Effector CD4-positive, alpha-beta T cell (primary cell): ENCODE data around the gene PPP1R7.

Source experiments
- DNase-seq: peaks from one replicate; pipeline ENCODE4 v3.0.0-alpha.2; 2020

Gene PPP1R7

GRCh38 chr2:241141214-241141770 lies 9.0 kb upstream of the PPP1R7 start:
- DNase-seq, result no peak

GRCh38 chr2:241142063-241142462 lies 8.2 kb upstream of the PPP1R7 start:
- DNase-seq, result no peak

GRCh38 chr2:241142593-241142992 lies 7.7 kb upstream of the PPP1R7 start:
- no peak for DNase-seq

- no peak for DNase-seq
These were observed 4.0 kb upstream of the PPP1R7 start for GRCh38 chr2:241146286-241146685.

GRCh38 chr2:241147336-241147735 lies 2.9 kb upstream of the PPP1R7 start:
- DNase-seq, result no peak

GRCh38 chr2:241148239-241148638 lies 2.0 kb upstream of the PPP1R7 start:
- DNase-seq, result no peak

GRCh38 chr2:241148891-241149674 lies 1.2 kb upstream of the PPP1R7 start, which contains the start of gene PASK:
Gene PASK (minus strand): TSS chr2:241149472. CDS start chr2:241143032, 6,440 bp downstream.
- DNase-seq, result peak; percentile 94

GRCh38 chr2:241149675-241149924 lies 667 bp upstream of the PPP1R7 start:
- no peak for DNase-seq

GRCh38 chr2:241150660-241151530 lies 628 bp downstream of the PPP1R7 start:
- DNase-seq, result no peak

GRCh38 chr2:241151934-241152660 lies 1.8 kb downstream of the PPP1R7 start:
- no peak for DNase-seq

GRCh38 chr2:241153616-241154015 lies 3.3 kb downstream of the PPP1R7 start:
- no peak for DNase-seq

- no peak for DNase-seq
These were observed 4.6 kb downstream of the PPP1R7 start for GRCh38 chr2:241154915-241155314.

GRCh38 chr2:241155936-241156335 lies 5.7 kb downstream of the PPP1R7 start:
- no peak for DNase-seq

GRCh38 chr2:241156971-241157441 lies 6.7 kb downstream of the PPP1R7 start:
- no peak for DNase-seq

GRCh38 chr2:241157841-241158545 lies 7.7 kb downstream of the PPP1R7 start:
- DNase-seq, result no peak

- no peak for DNase-seq
These were observed 8.3 kb downstream of the PPP1R7 start for GRCh38 chr2:241158546-241158900.

- DNase-seq, result no peak
These were observed 8.8 kb downstream of the PPP1R7 start for GRCh38 chr2:241159116-241159515.

- DNase-seq, result no peak
These were observed 10.1 kb downstream of the PPP1R7 start for GRCh38 chr2:241160318-241160717.

GRCh38 chr2:241161646-241162281 lies 11.5 kb downstream of the PPP1R7 start:
- DNase-seq, result no peak

- no peak for DNase-seq
These were observed 13.4 kb downstream of the PPP1R7 start for GRCh38 chr2:241163601-241164118.

GRCh38 chr2:241168366-241168765 lies 18.1 kb downstream of the PPP1R7 start:
- DNase-seq, result no peak

- DNase-seq, result no peak
These were observed 23.3 kb downstream of the PPP1R7 start for GRCh38 chr2:241173557-241173956.
